Esophagus muscularis mucosa (tissue), 4 donors: Measurements from ENCODE around the gene CRYAA.

ENCODE experiments used
- CTCF ChIP-seq, 3 experiments: fragments of 200-600 bp in 2 of 3; fragments of 450-650 bp in 1 of 3; sonication (generic) in 2 of 3; IDR thresholded peaks; one replicate each; pipeline ENCODE4 v1.5.1; 2017 to 2019; ENCODE audit warnings: antibody characterized with exemption in 3 of 3, mild to moderate bottlenecking in 2 of 3, moderate library complexity in 1 of 3
- EP300 ChIP-seq: sonication (generic); formaldehyde crosslinking; IDR thresholded peaks from one replicate; pipeline ENCODE4 v1.6.1; 2017; ENCODE audit warnings: antibody characterized with exemption
- POLR2A ChIP-seq: fragments of 450-650 bp; IDR thresholded peaks from one replicate; pipeline ENCODE4 v1.6.1; 2017; ENCODE audit warnings: antibody characterized with exemption, moderate library complexity, mild to moderate bottlenecking, low read depth
- POLR2AphosphoS5 ChIP-seq, 2 donors: sonication (generic); formaldehyde crosslinking; IDR thresholded peaks; one replicate each; pipeline ENCODE4 v1.6.1; 2017; ENCODE audit warnings: antibody characterized with exemption in 2 of 2

GRCh38 chr21:43195121-43196021 lies 26.6 kb downstream of the CRYAA start:
- TF ChIP-seq CTCF (IDR thresholded peaks at IDR 0.05), result no peak
- no peak for TF ChIP-seq POLR2A
- TF ChIP-seq POLR2AphosphoS5 (IDR thresholded peaks at IDR 0.05), result no peak
- TF ChIP-seq EP300, result no peak
